Measurements from ENCODE around the gene IGF2BP1. TPM values are rescaled to one million over a fixed set of nuclear protein-coding genes. Genes with fewer than 3 reads are reported as not detected.

Gene IGF2BP1
- total and polyA plus RNA-seq, 12 donors, result under 0.01 to 15.5 (median 0.18) TPM; not detected in 4

GRCh38 chr17:48995974-48996721, 1.0 kb upstream of the IGF2BP1 start:
- no peaks in the 10 kb centered on the region for H3K4me1 ChIP-seq (replicated peaks in 1 of 2)
- intact Hi-C loops (cut with DNase I), result no loop called here
- H3K27me3 ChIP-seq, result peaks cover 96% of the 10 kb centered on the region
- no peak overlapping the region for H3K27ac ChIP-seq
- WGBS, 4 donors, result 4 to 9% (median 5%) methylated on average over 15 to 66 of the region's 66 CpGs
- H3K36me3 ChIP-seq (replicated peaks in 1 of 2), result no peaks in the 10 kb centered on the region
- H3K9me3 ChIP-seq (replicated peaks in 1 of 3), result peaks cover 0 to 9% (median 0%) of the 10 kb centered on the region in 3 donors
- TF ChIP-seq POLR2A (IDR thresholded peaks at IDR 0.05), result no peak
- H3K4me3 ChIP-seq, result no peak overlapping the region
- no peak for DNase-seq

DNA sequence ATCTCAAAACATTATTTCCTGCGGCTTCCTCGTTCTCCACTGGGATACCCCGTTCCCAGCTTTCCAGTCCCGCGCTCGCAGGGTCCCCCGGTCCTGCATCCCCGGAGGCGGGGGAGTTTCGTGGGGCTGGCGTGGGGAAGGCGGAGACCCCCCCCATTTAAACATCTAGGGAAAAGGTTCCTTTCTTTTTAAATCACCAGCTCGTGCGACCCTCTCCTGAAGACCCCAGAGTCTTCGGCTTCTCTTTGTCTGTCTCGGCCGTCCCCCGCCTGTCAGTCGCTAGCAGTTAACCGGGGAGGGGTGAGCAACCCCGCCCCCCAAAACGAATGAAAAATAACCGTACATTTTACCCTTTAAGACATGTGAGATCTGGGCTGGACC, 473 bp upstream of the IGF2BP1 start:
- 4 to 10% (median 7%) methylated on average over 22 to 23 of the region's 23 CpGs for WGBS, 4 donors
- intact Hi-C loops (cut with DNase I), result no loop called here
- H3K4me3 ChIP-seq, result no peak overlapping the region
- H3K9me3 ChIP-seq (replicated peaks in 1 of 3), result peaks cover 0 to 8% (median 0%) of the 10 kb centered on the region in 3 donors
- H3K4me1 ChIP-seq (replicated peaks in 1 of 2), result no peaks in the 10 kb centered on the region
- no peak overlapping the region for H3K27ac ChIP-seq
- H3K36me3 ChIP-seq (replicated peaks in 1 of 2), result no peaks in the 10 kb centered on the region
- no peak for DNase-seq
- H3K27me3 ChIP-seq, result peaks cover 96% of the 10 kb centered on the region
- TF ChIP-seq CTCF (IDR thresholded peaks at IDR 0.05) (no peak), POLR2A (IDR thresholded peaks at IDR 0.05) (no peak)

DNA sequence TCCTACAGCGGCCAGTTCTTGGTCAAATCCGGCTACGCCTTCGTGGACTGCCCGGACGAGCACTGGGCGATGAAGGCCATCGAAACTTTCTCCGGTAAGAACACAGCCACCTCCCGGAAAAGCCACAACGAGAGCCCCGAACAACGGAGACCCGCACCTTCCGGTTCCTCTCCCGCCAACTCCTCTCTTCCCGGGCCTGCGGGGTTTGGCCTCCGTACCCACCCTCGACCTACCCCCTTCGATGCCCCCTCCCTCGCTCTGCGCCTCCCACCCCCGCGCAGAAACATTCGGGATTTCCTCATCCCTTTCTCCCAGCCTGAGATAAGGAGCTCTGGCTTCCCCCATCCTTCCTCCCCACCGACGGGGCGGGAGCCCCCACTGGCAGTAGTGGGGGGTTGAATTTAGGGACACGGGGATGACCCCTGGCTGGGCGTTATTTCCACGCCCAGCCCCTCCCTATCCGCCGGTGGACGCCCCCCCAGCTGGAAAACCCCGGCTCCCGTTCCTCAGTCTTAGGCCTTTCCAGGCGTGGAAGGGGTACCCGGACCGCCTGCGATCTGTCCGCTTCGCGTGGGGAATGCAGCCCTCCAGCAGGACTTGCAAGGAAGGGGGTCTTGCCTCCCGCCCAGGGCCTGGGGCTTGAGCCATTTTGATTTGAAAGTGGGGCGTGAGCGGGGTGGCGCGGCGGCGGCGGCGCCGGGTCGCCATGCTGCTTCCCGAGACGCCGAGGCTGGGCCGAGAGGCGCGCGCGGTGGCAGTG, 822 bp downstream of the IGF2BP1 start:
- H3K4me3 ChIP-seq, result no peak overlapping the region
- no peaks in the 10 kb centered on the region for H3K4me1 ChIP-seq (replicated peaks in 1 of 2)
- H3K27ac ChIP-seq, result no peak overlapping the region
- TF ChIP-seq CTCF (IDR thresholded peaks at IDR 0.05) (no peak), POLR2A (IDR thresholded peaks at IDR 0.05) (no peak)
- H3K27me3 ChIP-seq, result peaks cover 97% of the 10 kb centered on the region
- intact Hi-C loops (cut with DNase I), result no loop called here
- H3K36me3 ChIP-seq (replicated peaks in 1 of 2), result no peaks in the 10 kb centered on the region
- 5 to 6% (median 5%) methylated on average over 12 to 63 of the region's 63 CpGs for WGBS, 4 donors
- H3K9me3 ChIP-seq (replicated peaks in 1 of 3), result no peaks in the 10 kb centered on the region
- no peak for DNase-seq

DNA sequence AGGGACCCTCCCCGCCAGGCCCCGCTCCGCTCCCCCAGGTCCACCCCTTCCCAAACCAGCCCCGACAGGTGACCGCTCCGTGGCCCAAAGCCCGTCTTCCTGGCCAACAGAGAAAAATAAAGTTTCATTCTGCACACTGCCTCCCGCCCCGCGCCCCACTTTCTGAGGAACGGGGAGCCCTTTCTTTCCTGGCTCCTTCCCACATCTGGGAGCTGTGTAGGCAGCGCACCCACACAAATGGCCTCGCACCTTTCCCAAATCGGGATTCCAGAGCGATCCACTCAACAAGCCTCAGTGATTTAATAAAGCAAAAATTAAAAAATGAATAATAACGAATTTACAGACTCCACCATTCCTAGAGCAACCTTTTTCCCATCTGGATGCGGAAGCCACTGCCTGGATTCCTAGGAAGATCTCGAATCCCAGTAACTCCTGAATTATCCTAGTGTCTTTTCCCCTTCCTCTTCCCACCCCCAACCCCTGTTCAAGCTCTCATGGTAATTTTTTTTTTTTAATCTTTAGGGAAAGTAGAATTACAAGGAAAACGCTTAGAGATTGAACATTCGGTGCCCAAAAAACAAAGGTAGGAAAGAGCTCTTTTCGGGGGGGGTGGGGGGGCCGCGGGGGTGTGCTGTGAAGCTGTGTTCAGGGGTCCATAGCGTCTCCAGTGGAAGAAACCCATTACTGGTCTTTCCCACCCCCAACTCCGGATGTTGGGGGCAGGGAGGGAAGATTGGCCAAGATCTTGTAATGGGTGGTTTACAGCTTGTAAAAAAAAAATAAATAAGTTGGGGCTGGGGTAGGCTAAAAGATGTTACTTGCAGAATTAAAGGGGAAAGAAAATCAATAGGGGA, 1.6 kb downstream of the IGF2BP1 start:
- no peak overlapping the region for H3K27ac ChIP-seq
- H3K9me3 ChIP-seq (replicated peaks in 1 of 3), result no peaks in the 10 kb centered on the region
- no peaks in the 10 kb centered on the region for H3K36me3 ChIP-seq (replicated peaks in 1 of 2)
- H3K4me3 ChIP-seq, result no peak overlapping the region
- H3K27me3 ChIP-seq, result peaks cover 97% of the 10 kb centered on the region
- no peaks in the 10 kb centered on the region for H3K4me1 ChIP-seq (replicated peaks in 1 of 2)
- TF ChIP-seq CTCF (IDR thresholded peaks at IDR 0.05) (no peak), POLR2A (IDR thresholded peaks at IDR 0.05) (no peak)
- intact Hi-C loops (cut with DNase I), result no loop called here
- DNase-seq, result no peak
- WGBS, 4 donors, result 19 to 28% (median 21%) methylated on average over 18 to 25 of the region's 25 CpGs

Measured in adrenal gland (tissue), 12 donors.